ENCODE results near the gene IFT122.

DNA sequence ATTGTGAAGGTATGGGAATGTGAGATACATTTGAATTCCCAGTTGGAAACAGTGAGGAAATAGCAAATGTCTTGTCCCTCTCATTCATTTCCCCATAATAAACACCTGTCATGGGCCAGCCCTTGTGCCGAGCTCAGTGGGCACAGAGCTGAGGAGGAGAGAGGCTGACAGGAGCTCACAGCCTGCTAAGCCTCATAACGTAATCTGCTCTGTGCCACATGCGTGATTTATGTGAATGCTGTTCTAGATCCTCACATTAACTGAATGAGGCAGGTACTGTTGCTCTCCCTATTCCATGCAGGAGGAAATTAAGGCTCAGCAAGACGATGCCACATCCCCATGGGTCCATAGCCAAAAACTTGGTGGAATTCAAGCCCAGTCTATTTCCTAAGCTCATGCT lies 53.2 kb downstream of the IFT122 start:
- TF ChIP-seq, protein P1, sequence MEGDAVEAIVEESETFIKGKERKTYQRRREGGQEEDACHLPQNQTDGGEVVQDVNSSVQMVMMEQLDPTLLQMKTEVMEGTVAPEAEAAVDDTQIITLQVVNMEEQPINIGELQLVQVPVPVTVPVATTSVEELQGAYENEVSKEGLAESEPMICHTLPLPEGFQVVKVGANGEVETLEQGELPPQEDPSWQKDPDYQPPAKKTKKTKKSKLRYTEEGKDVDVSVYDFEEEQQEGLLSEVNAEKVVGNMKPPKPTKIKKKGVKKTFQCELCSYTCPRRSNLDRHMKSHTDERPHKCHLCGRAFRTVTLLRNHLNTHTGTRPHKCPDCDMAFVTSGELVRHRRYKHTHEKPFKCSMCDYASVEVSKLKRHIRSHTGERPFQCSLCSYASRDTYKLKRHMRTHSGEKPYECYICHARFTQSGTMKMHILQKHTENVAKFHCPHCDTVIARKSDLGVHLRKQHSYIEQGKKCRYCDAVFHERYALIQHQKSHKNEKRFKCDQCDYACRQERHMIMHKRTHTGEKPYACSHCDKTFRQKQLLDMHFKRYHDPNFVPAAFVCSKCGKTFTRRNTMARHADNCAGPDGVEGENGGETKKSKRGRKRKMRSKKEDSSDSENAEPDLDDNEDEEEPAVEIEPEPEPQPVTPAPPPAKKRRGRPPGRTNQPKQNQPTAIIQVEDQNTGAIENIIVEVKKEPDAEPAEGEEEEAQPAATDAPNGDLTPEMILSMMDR (IDR thresholded peaks at IDR 0.05 in 8 of 11, conservative IDR thresholded peaks at IDR 0.05 in 3 of 11), result no peak
- no peak for TF ChIP-seq POLR2AphosphoS5 (IDR thresholded peaks at IDR 0.05)

Measured in spleen (tissue), 7 donors.